HCT116 (cell line): ENCODE results near the gene EFCAB8. TPM values are rescaled to one million over a fixed set of nuclear protein-coding genes. Genes with fewer than 3 reads are reported as not detected.
A peak's percentile ranks its signal among the peaks of the same experiment; 100 is the strongest.

Experiments
- ATAC-seq: fragments of 200-7000 bp; cut with Tn5 transposase; 2 replicates; pipeline ENCODE4 v1.9.1; 2020; ENCODE audit warnings: mild to moderate bottlenecking, moderate library complexity
- BruUV-seq: library from RNA; stranded (reverse); fragments of 400-500 nt; replicated peaks from 2 replicates; lab custom pipeline; 2021; lab: Mats Ljungman, UMichigan
- CTCF ChIA-PET: fragments of 300-600 bp; sonication (Branson Sonifier 250); formaldehyde crosslinking; loops from one replicate; lab custom pipeline; 2021; ENCODE audit warnings: antibody characterized with exemption; lab: Charles Lee
- POLR2A ChIA-PET: fragments of 300-600, 350-600 bp; sonication (Branson Sonifier 250); formaldehyde crosslinking; loops from one replicate; lab custom pipeline; 2021; ENCODE audit warnings: antibody characterized with exemption; lab: Charles Lee
- RAD21 ChIA-PET, 2 experiments: fragments of 300-600 bp; sonication (Branson Sonifier 250); formaldehyde crosslinking; loops; one replicate each; lab custom pipeline; 2023; ENCODE audit warnings: low total read pairs in 2 of 2; ENCODE audit not compliant: uncharacterized antibody in 2 of 2, unreplicated experiment in 2 of 2, low non-redundant PET in 1 of 2; lab: Charles Lee
- DNase-seq: peaks from one replicate; pipeline ENCODE4 v3.0.0-alpha.2; 2010; ENCODE audit warnings: low read depth, low spot score
- H2AFZ ChIP-seq: fragments of 200-600 bp; shearing (Covaris generic), sonication (generic); 2 replicates; pipeline ENCODE4 v1.6.1; 2017; ENCODE audit warnings: low read depth, mixed run types, mixed read lengths, antibody characterized with exemption, low read length; ENCODE audit not compliant: poor library complexity, severe bottlenecking
- H3K27ac ChIP-seq: 2 replicates; pipeline ENCODE4 v1.5.1; 2012; ENCODE audit warnings: low read depth, low read length
- H3K27me3 ChIP-seq: fragments of 200-600 bp; sonication (generic); 2 replicates; pipeline ENCODE4 v1.6.1; 2016; ENCODE audit warnings: mixed run types, low read length, mixed read lengths; ENCODE audit not compliant: insufficient read depth
- H3K36me3 ChIP-seq, 2 experiments: fragments of 200-500 bp in 1 of 2; fragments of 200-600 bp in 1 of 2; sonication (Bioruptor generic) in 1 of 2; sonication (generic) in 1 of 2; 2 replicates each; pipeline versions ENCODE4 v1.5.1 to v1.6.1; 2014 to 2016; ENCODE audit warnings: low read length in 2 of 2, inconsistent platforms in 1 of 2, mixed read lengths in 1 of 2, mixed run types in 1 of 2; ENCODE audit not compliant: insufficient read depth in 2 of 2, control insufficient read depth in 1 of 2
- H3K4me1 ChIP-seq, 2 experiments: fragments of 200-600 bp in 1 of 2; sonication (generic) in 1 of 2; 2 replicates each; pipeline versions ENCODE4 v1.5.1 to v1.6.1; 2012 to 2017; ENCODE audit warnings: low read length in 2 of 2, inconsistent platforms in 1 of 2, mild to moderate bottlenecking in 1 of 2, mixed read lengths in 1 of 2, mixed run types in 1 of 2, moderate library complexity in 1 of 2; ENCODE audit not compliant: insufficient read depth in 2 of 2, control insufficient read depth in 1 of 2
- H3K4me2 ChIP-seq: fragments of 200-600 bp; sonication (generic); 2 replicates; pipeline ENCODE4 v1.6.1; 2017; ENCODE audit warnings: mixed run types, low read length, mixed read lengths
- H3K4me3 ChIP-seq, 2 experiments: fragments of 200-600 bp in 1 of 2; sonication (generic) in 1 of 2; replicated peaks in 1 of 2; 2 replicates each; pipeline ENCODE4 v1.5.1; 2011 to 2016; ENCODE audit warnings: low read length in 2 of 2, control low read depth in 1 of 2, low read depth in 1 of 2, mild to moderate bottlenecking in 1 of 2, mixed read lengths in 1 of 2, mixed run types in 1 of 2
- H3K79me2 ChIP-seq: fragments of 200-600 bp; sonication (generic); 2 replicates; pipeline ENCODE4 v1.6.1; 2017; ENCODE audit warnings: mild to moderate bottlenecking, mixed run types, low read length, moderate library complexity, mixed read lengths; ENCODE audit not compliant: insufficient read depth
- H3K9ac ChIP-seq: fragments of 200-600 bp; sonication (generic); 2 replicates; pipeline ENCODE4 v1.6.1; 2016; ENCODE audit warnings: low read length, mixed read lengths
- H3K9me2 ChIP-seq: fragments of 200-600 bp; sonication (generic), shearing (Covaris generic); 2 replicates; pipeline ENCODE4 v1.6.1; 2017; ENCODE audit warnings: mixed run types, mild to moderate bottlenecking, moderate library complexity; ENCODE audit not compliant: insufficient read depth
- H3K9me3 ChIP-seq, 2 experiments: fragments of 200-500 bp in 1 of 2; fragments of 200-600 bp in 1 of 2; sonication (Bioruptor generic) in 1 of 2; sonication (generic) in 1 of 2; 2 replicates each; pipeline ENCODE4 v1.6.1; 2014 to 2017; ENCODE audit warnings: low read length in 2 of 2, mixed read lengths in 2 of 2, inconsistent platforms in 1 of 2, low read depth in 1 of 2, mild to moderate bottlenecking in 1 of 2, mixed run types in 1 of 2, moderate library complexity in 1 of 2; ENCODE audit not compliant: control insufficient read depth in 1 of 2, insufficient read depth in 1 of 2
- H4K20me1 ChIP-seq: fragments of 200-600 bp; sonication (generic), shearing (Covaris generic); 2 replicates; pipeline ENCODE4 v1.6.1; 2017; ENCODE audit warnings: mixed run types, mild to moderate bottlenecking, moderate library complexity; ENCODE audit not compliant: insufficient read depth
- CEBPB ChIP-seq: IDR thresholded peaks from 2 replicates; pipeline ENCODE4 v1.6.1; 2012; ENCODE audit warnings: low read depth
- CTCF ChIP-seq, 3 experiments: fragments of 200-600 bp in 1 of 3; sonication (generic) in 1 of 3; IDR thresholded peaks in 2 of 3; conservative IDR thresholded peaks in 1 of 3; 2 replicates each; pipeline ENCODE4 v1.5.1; 2012 to 2017; ENCODE audit warnings: low read depth in 2 of 3, low read length in 2 of 3, antibody characterized with exemption in 1 of 3, borderline replicate concordance in 1 of 3, control low read depth in 1 of 3, mild to moderate bottlenecking in 1 of 3, mixed read lengths in 1 of 3, mixed run types in 1 of 3, moderate library complexity in 1 of 3; ENCODE audit not compliant: insufficient read depth in 1 of 3
- ELF1 ChIP-seq: IDR thresholded peaks from 2 replicates; pipeline ENCODE4 v1.6.1; 2012; ENCODE audit warnings: low read depth, borderline replicate concordance
- EZH2 ChIP-seq: fragments of 200-600 bp; sonication (generic); IDR thresholded peaks from 2 replicates; pipeline ENCODE4 v1.6.1; 2017; ENCODE audit warnings: antibody characterized with exemption, mixed run types
- JUND ChIP-seq: IDR thresholded peaks from 2 replicates; pipeline ENCODE4 v1.6.1; 2012
- RAD21 ChIP-seq: IDR thresholded peaks from 2 replicates; pipeline ENCODE4 v1.6.1; 2012; ENCODE audit warnings: low read depth, mild to moderate bottlenecking
- SIN3A ChIP-seq: IDR thresholded peaks from 2 replicates; pipeline ENCODE4 v1.6.1; 2012; ENCODE audit warnings: low read depth
- SRF ChIP-seq: IDR thresholded peaks from 2 replicates; pipeline ENCODE4 v1.6.1; 2012; ENCODE audit warnings: low read depth
- TCF7L2 ChIP-seq: IDR thresholded peaks from 2 replicates; pipeline ENCODE4 v1.7.0; 2011; ENCODE audit warnings: borderline replicate concordance, inconsistent platforms; ENCODE audit not compliant: insufficient read depth, insufficient read length; ENCODE audit errors: extremely low read depth
- ZBTB33 ChIP-seq: IDR thresholded peaks from 2 replicates; pipeline ENCODE4 v1.6.1; 2011; ENCODE audit warnings: mild to moderate bottlenecking, low read length, moderate library complexity; ENCODE audit not compliant: insufficient replicate concordance; ENCODE audit errors: extremely low read depth
- intact Hi-C: fragments of 100-400 bp; cut with micrococcal nuclease; formaldehyde crosslinking; loops from 2 replicates; pipeline ENCODE4 v1.10.0; 2022
- total RNA-seq: library from RNA; stranded (reverse); gene quantifications from one replicate; pipeline ENCODE4 v1.2.1, GENCODE V29; 2021; ENCODE audit not compliant: unreplicated experiment

The EFCAB8 gene
- total RNA-seq, 1 experiment from 2014 or later = 0.42 TPM

GRCh38 chr20:33005132-33005566, 146.4 kb downstream of the EFCAB8 start:
- H3K79me2 ChIP-seq = no peaks in the 10 kb centered on the region
- no peak overlapping the region for H3K4me2 ChIP-seq
- ChIA-PET POLR2A (no interaction called here), CTCF (interaction anchor here (1.0 to 1.7 kb wide), 4 partner anchors 10 to 103 kb away, joined by 3 to 5 read pairs (median 4); no protein-coding TSS in a partner anchor), RAD21 (no interaction called here)
- TF ChIP-seq EZH2 (no peak), RAD21 (peak; percentile 38), CTCF (IDR thresholded peaks at IDR 0.05 in 2 of 3, conservative IDR thresholded peaks at IDR 0.05 in 1 of 3; ENCODE audit: borderline replicate concordance in 1 of 3, insufficient read depth in 1 of 3, low read depth in 2 of 3, low read length in 2 of 3) (peak; percentile 23 to 87 (median 62); a peak in 5 of 6 replicates)
- H3K4me3 ChIP-seq = no peak overlapping the region
- H3K9me2 ChIP-seq = no peaks in the 10 kb centered on the region
- BruUV-seq = no TSS peak
- H2AFZ ChIP-seq = no peak overlapping the region
- H3K9me3 ChIP-seq = no peaks in the 10 kb centered on the region
- H3K36me3 ChIP-seq = no peaks in the 10 kb centered on the region
- DNase-seq = peak; percentile 6
- intact Hi-C loops = no loop called here
- H3K9ac ChIP-seq = no peak overlapping the region
- H4K20me1 ChIP-seq = no peaks in the 10 kb centered on the region
- no peak overlapping the region for H3K27ac ChIP-seq
- peak; percentile 65; the same call in 1 of the 2 replicates for ATAC-seq
- H3K27me3 ChIP-seq = no peaks in the 10 kb centered on the region
- H3K4me1 ChIP-seq = peaks cover 0 to 3% of the 10 kb centered on the region in 2 experiments; a peak in 1 of 4 replicates

- RAD21 ChIA-PET = no interaction called here
- no peak overlapping the region for H3K27ac ChIP-seq
- CTCF ChIA-PET = interaction anchor here (1.7 kb wide), 1 partner anchor 104 kb away, joined by 5 read pairs; no protein-coding TSS in a partner anchor
- no peaks in the 10 kb centered on the region for H3K4me1 ChIP-seq
- no peak overlapping the region for H2AFZ ChIP-seq
- H3K36me3 ChIP-seq = no peaks in the 10 kb centered on the region
- no peaks in the 10 kb centered on the region for H4K20me1 ChIP-seq
- no peaks in the 10 kb centered on the region for H3K9me2 ChIP-seq
- TF ChIP-seq ZBTB33 (no peak), JUND (no peak), SRF (no peak), ELF1 (no peak), TCF7L2 (no peak), SIN3A (no peak), CEBPB (no peak), EZH2 (no peak)
- no peak overlapping the region for H3K4me3 ChIP-seq
- H3K4me2 ChIP-seq = no peak overlapping the region
- no peaks in the 10 kb centered on the region for H3K9me3 ChIP-seq
- intact Hi-C loops = no loop called here
- POLR2A ChIA-PET = no interaction called here
- H3K27me3 ChIP-seq = no peaks in the 10 kb centered on the region
- H3K79me2 ChIP-seq = no peaks in the 10 kb centered on the region
- DNase-seq (no peak), ATAC-seq (no peak)
- H3K9ac ChIP-seq = no peak overlapping the region
- no TSS peak for BruUV-seq
Observed at GRCh38 chr20:33005908-33006775, 147.4 kb downstream of the EFCAB8 start.
